ENCODE data around the gene DRAP1.

The DRAP1 gene

GRCh38 chr11:65952052-65952521 is 32.9 kb downstream of the DRAP1 start:
- H3K27me3 ChIP-seq, result no peaks in the 10 kb centered on the region
- no peak overlapping the region for H3K27ac ChIP-seq
- TF ChIP-seq Cebpa-rat (IDR thresholded peaks at IDR 0.05), result no peak
- peaks cover 7 to 9% (median 9%) of the 10 kb centered on the region in 10 experiments; a peak in 19 of 20 replicates for H3K4me1 ChIP-seq
- no peak overlapping the region for H3K4me2 ChIP-seq
- H4K20me1 ChIP-seq, result no peaks in the 10 kb centered on the region
- H3K9ac ChIP-seq, result no peak overlapping the region
- H3K36me3 ChIP-seq, result no peaks in the 10 kb centered on the region
- no peaks in the 10 kb centered on the region for H3K9me3 ChIP-seq (replicated peaks in 1 of 11)
- H3K4me3 ChIP-seq, result no peak overlapping the region

GRCh38 chr11:65953471-65953870 is 34.2 kb downstream of the DRAP1 start:
- H4K20me1 ChIP-seq, result no peaks in the 10 kb centered on the region
- no peak overlapping the region for H3K4me2 ChIP-seq
- no peaks in the 10 kb centered on the region for H3K27me3 ChIP-seq
- TF ChIP-seq Cebpa-rat (IDR thresholded peaks at IDR 0.05), result no peak
- no peaks in the 10 kb centered on the region for H3K9me3 ChIP-seq (replicated peaks in 1 of 11)
- no peak overlapping the region for H3K4me3 ChIP-seq
- H3K4me1 ChIP-seq, result peaks cover 20 to 23% (median 22%) of the 10 kb centered on the region in 10 experiments
- no peak overlapping the region; a peak in 2 of 22 replicates for H3K9ac ChIP-seq
- H3K27ac ChIP-seq, result no peak overlapping the region
- H3K36me3 ChIP-seq, result no peaks in the 10 kb centered on the region

- Histone ChIP-seq H3K27ac (no peak overlapping the region), H3K4me3 (no peak overlapping the region), H3K9me3 (replicated peaks in 1 of 11) (no peaks in the 10 kb centered on the region), H3K9ac (no peak overlapping the region), H3K4me2 (no peak overlapping the region), H3K27me3 (no peaks in the 10 kb centered on the region), H4K20me1 (no peaks in the 10 kb centered on the region), H3K4me1 (peaks cover 28 to 36% (median 35%) of the 10 kb centered on the region in 10 experiments), H3K36me3 (no peaks in the 10 kb centered on the region)
- TF ChIP-seq Cebpa-rat (IDR thresholded peaks at IDR 0.05), result no peak
Measured at GRCh38 chr11:65954771-65955170, 35.5 kb downstream of the DRAP1 start.

- peaks cover 0 to 5% (median 3%) of the 10 kb centered on the region in 11 experiments; a peak in 7 of 22 replicates for H3K36me3 ChIP-seq
- no peaks in the 10 kb centered on the region for H3K9me3 ChIP-seq (replicated peaks in 1 of 11)
- H3K27ac ChIP-seq, result peak overlapping the region in 8 of 11 experiments; percentile 17 to 56 (median 25); a peak in 11 of 22 replicates
- peaks cover 0 to 13% (median 11%) of the 10 kb centered on the region in 11 experiments; a peak in 16 of 22 replicates for H4K20me1 ChIP-seq
- H3K4me1 ChIP-seq, result peaks cover 39 to 54% (median 48%) of the 10 kb centered on the region in 10 experiments
- no peak overlapping the region for H3K4me3 ChIP-seq
- H3K9ac ChIP-seq, result peak overlapping the region in 8 of 11 experiments; percentile 4 to 37 (median 20); a peak in 8 of 22 replicates
- H3K27me3 ChIP-seq, result no peaks in the 10 kb centered on the region
- no peak for TF ChIP-seq Cebpa-rat (IDR thresholded peaks at IDR 0.05)
- H3K4me2 ChIP-seq, result peak overlapping the region; percentile 37 to 74 (median 61)
Measured at GRCh38 chr11:65958291-65958690, 39.1 kb downstream of the DRAP1 start.

- H3K9me3 ChIP-seq (replicated peaks in 1 of 11), result no peaks in the 10 kb centered on the region
- H3K4me3 ChIP-seq, result no peak overlapping the region
- peak overlapping the region in 8 of 11 experiments; percentile 2 to 37 (median 20); a peak in 7 of 22 replicates for H3K9ac ChIP-seq
- H3K27ac ChIP-seq, result peak overlapping the region in 7 of 11 experiments; percentile 1 to 56 (median 26); a peak in 10 of 22 replicates
- peak overlapping the region; percentile 37 to 74 (median 61); a peak in 20 of 22 replicates for H3K4me2 ChIP-seq
- peaks cover 4 to 10% (median 9%) of the 10 kb centered on the region in 11 experiments for H3K36me3 ChIP-seq
- no peak for TF ChIP-seq Cebpa-rat (IDR thresholded peaks at IDR 0.05)
- no peaks in the 10 kb centered on the region for H3K27me3 ChIP-seq
- peaks cover 0 to 19% (median 14%) of the 10 kb centered on the region in 11 experiments; a peak in 17 of 22 replicates for H4K20me1 ChIP-seq
- H3K4me1 ChIP-seq, result peaks cover 45 to 60% (median 54%) of the 10 kb centered on the region in 10 experiments
Measured at GRCh38 chr11:65958774-65959420, 39.7 kb downstream of the DRAP1 start.

- peaks cover 49 to 64% (median 54%) of the 10 kb centered on the region in 10 experiments for H3K4me1 ChIP-seq
- H3K9ac ChIP-seq, result peak overlapping the region; percentile 92 to 99 (median 98)
- peaks cover 0 to 38% (median 32%) of the 10 kb centered on the region in 11 experiments; a peak in 17 of 22 replicates for H4K20me1 ChIP-seq
- H3K27ac ChIP-seq, result peak overlapping the region; percentile 85 to 99 (median 97)
- TF ChIP-seq Cebpa-rat (IDR thresholded peaks at IDR 0.05), result no peak
- H3K27me3 ChIP-seq, result no peaks in the 10 kb centered on the region
- peak overlapping the region; percentile 79 to 100 (median 94) for H3K4me2 ChIP-seq
- H3K9me3 ChIP-seq (replicated peaks in 1 of 11), result no peaks in the 10 kb centered on the region
- peak overlapping the region; percentile 85 to 100 (median 96) for H3K4me3 ChIP-seq
- H3K36me3 ChIP-seq, result peaks cover 23 to 30% (median 28%) of the 10 kb centered on the region in 11 experiments
Measured at GRCh38 chr11:65960824-65961266, 41.6 kb downstream of the DRAP1 start.

- Histone ChIP-seq H3K9ac (peak within 1 kb of the TSS; percentile 92 to 99 (median 98)), H3K4me3 (peak within 1 kb of the TSS; percentile 85 to 100 (median 96)), H3K36me3 (peaks cover 30 to 36% (median 35%) of the 10 kb centered on the region in 11 experiments), H3K27ac (peak within 1 kb of the TSS; percentile 85 to 99 (median 97)), H3K4me2 (peak within 1 kb of the TSS; percentile 94 to 100 (median 98)), H4K20me1 (peaks cover 0 to 45% (median 34%) of the 10 kb centered on the region in 11 experiments; a peak in 17 of 22 replicates), H3K27me3 (no peaks in the 10 kb centered on the region), H3K4me1 (peaks cover 48 to 60% (median 51%) of the 10 kb centered on the region in 10 experiments), H3K9me3 (replicated peaks in 1 of 11) (no peaks in the 10 kb centered on the region)
- TF ChIP-seq Cebpa-rat (IDR thresholded peaks at IDR 0.05), result no peak
Measured at GRCh38 chr11:65961267-65962140, 42.3 kb downstream of the DRAP1 start, which contains the start of gene SART1. Gene SART1 (plus strand): TSS chr11:65961734. CDS start chr11:65961781, 47 bp downstream.

- H3K4me3 ChIP-seq, result peak overlapping the region; percentile 85 to 100 (median 96)
- H3K4me2 ChIP-seq, result peak overlapping the region; percentile 94 to 100 (median 98)
- TF ChIP-seq Cebpa-rat (IDR thresholded peaks at IDR 0.05), result no peak
- peaks cover 0 to 50% (median 34%) of the 10 kb centered on the region in 11 experiments; a peak in 17 of 22 replicates for H4K20me1 ChIP-seq
- H3K36me3 ChIP-seq, result peaks cover 36 to 43% (median 41%) of the 10 kb centered on the region in 11 experiments
- peak overlapping the region; percentile 29 to 99 (median 97); a peak in 21 of 22 replicates for H3K27ac ChIP-seq
- H3K4me1 ChIP-seq, result peaks cover 41 to 54% (median 45%) of the 10 kb centered on the region in 10 experiments
- peak overlapping the region; percentile 92 to 99 (median 98) for H3K9ac ChIP-seq
- H3K9me3 ChIP-seq (replicated peaks in 1 of 11), result no peaks in the 10 kb centered on the region
- H3K27me3 ChIP-seq, result no peaks in the 10 kb centered on the region
Measured at GRCh38 chr11:65962141-65962564, 42.9 kb downstream of the DRAP1 start.
